Measurements from ENCODE around the gene ZKSCAN7. TPM values are rescaled to one million over a fixed set of nuclear protein-coding genes. Genes with fewer than 3 reads are reported as not detected.
A peak's percentile ranks its signal among the peaks of the same experiment; 100 is the strongest.
"Not testable (repeated sequence)": the region's sequence is repeated elsewhere in the genome, so short reads cannot be mapped to it uniquely, and the experiment has no call there.

Gene ZKSCAN7
- polyA plus RNA-seq, 4 donors = 0.22 to 8.1 (median 1.1) TPM

DNA sequence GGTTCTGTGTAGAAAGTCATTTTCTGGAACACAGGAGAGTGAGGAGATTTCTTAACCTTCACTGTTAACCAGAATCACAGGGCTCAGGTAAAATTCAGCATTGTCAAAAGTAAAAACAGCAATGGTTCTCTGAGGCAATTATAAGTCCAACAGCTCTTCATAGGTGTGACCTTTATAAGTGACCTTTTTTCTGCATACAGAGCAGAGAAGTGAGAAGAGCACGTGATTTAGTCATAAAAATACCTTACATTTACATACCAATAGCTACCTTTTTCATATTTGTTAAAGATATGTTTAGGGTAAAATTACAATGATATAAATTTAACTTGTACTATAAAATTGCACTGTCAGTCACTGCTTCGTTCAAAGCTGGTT, 36.2 kb upstream of the ZKSCAN7 start:
- H3K9me3 ChIP-seq (ENCODE audit: control insufficient read depth in 2 of 2, insufficient read depth in 1 of 2, low read depth in 1 of 2, low read length in 1 of 2) = peaks cover 0 to 3% of the 10 kb centered on the region in 2 donors
- no peak overlapping the region for H3K27ac ChIP-seq (ENCODE audit: low read depth in 1 of 3, low read length in 2 of 3)
- DNase-seq (no peak), FAIRE-seq (no peak)
- H3K36me3 ChIP-seq (ENCODE audit: control insufficient read depth in 3 of 3, insufficient read depth in 2 of 3, low read depth in 1 of 3, low read length in 3 of 3) = no peaks in the 10 kb centered on the region
- 35 to 58% (median 45%) methylated on average over 2 of the region's 2 CpGs for WGBS, 3 donors
- H3K4me1 ChIP-seq (ENCODE audit: control insufficient read depth in 3 of 3, insufficient read depth in 2 of 3, low read depth in 1 of 3, low read length in 2 of 3) = no peaks in the 10 kb centered on the region
- H3K27me3 ChIP-seq (ENCODE audit: control insufficient read depth in 3 of 3, insufficient read depth in 3 of 3, low read length in 3 of 3) = peaks cover 0 to 6% (median 0%) of the 10 kb centered on the region in 3 donors
- no peak overlapping the region for H3K4me3 ChIP-seq (ENCODE audit: low read depth in 1 of 3, low read length in 3 of 3)

DNA sequence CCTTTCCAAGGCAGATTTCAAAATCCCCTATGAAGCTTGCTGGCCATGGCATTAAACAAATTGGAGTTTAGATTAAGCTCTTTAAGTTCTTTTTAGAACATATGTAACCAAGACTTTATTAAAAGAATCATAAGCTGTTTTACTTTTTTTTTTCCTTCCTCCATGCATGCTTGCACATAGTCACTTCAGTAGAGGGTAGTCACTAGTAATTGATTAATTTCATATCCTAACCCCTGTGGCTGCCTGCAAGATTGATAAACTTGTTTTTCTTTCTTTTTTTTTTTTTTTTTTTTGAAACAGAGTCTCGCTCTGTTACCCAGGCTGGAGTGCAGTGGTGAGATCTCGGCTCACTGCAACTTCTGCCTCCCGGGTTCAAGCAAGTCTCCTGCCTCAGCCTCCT, 33.3 kb upstream of the ZKSCAN7 start:
- Histone ChIP-seq H3K4me3 (ENCODE audit: low read depth in 1 of 3, low read length in 3 of 3) (no peak overlapping the region), H3K27ac (ENCODE audit: low read depth in 1 of 3, low read length in 2 of 3) (no peak overlapping the region), H3K9me3 (ENCODE audit: control insufficient read depth in 2 of 2, insufficient read depth in 1 of 2, low read depth in 1 of 2, low read length in 1 of 2) (peaks cover 0 to 3% of the 10 kb centered on the region in 2 donors), H3K27me3 (ENCODE audit: control insufficient read depth in 3 of 3, insufficient read depth in 3 of 3, low read length in 3 of 3) (peaks cover 0 to 7% (median 3%) of the 10 kb centered on the region in 3 donors), H3K36me3 (ENCODE audit: control insufficient read depth in 3 of 3, insufficient read depth in 2 of 3, low read depth in 1 of 3, low read length in 3 of 3) (no peaks in the 10 kb centered on the region), H3K4me1 (ENCODE audit: control insufficient read depth in 3 of 3, insufficient read depth in 2 of 3, low read depth in 1 of 3, low read length in 2 of 3) (no peaks in the 10 kb centered on the region)
- no peak for FAIRE-seq
- 82 to 95% (median 89%) methylated on average over 3 of the region's 3 CpGs for WGBS, 3 donors
- DNase-seq = no peak

- H3K27ac ChIP-seq (ENCODE audit: low read depth in 1 of 3, low read length in 2 of 3) = no peak overlapping the region
- no peaks in the 10 kb centered on the region for H3K36me3 ChIP-seq (ENCODE audit: control insufficient read depth in 3 of 3, insufficient read depth in 2 of 3, low read depth in 1 of 3, low read length in 3 of 3)
- peaks cover 0 to 3% of the 10 kb centered on the region in 2 donors for H3K9me3 ChIP-seq (ENCODE audit: control insufficient read depth in 2 of 2, insufficient read depth in 1 of 2, low read depth in 1 of 2, low read length in 1 of 2)
- no peak for FAIRE-seq
- DNase-seq = no peak
- no peak overlapping the region for H3K4me3 ChIP-seq (ENCODE audit: low read depth in 1 of 3, low read length in 3 of 3)
- WGBS, 3 donors = 39 to 41% (median 39%) methylated on average over 7 of the region's 7 CpGs
- peaks cover 0 to 10% (median 3%) of the 10 kb centered on the region in 3 donors for H3K27me3 ChIP-seq (ENCODE audit: control insufficient read depth in 3 of 3, insufficient read depth in 3 of 3, low read length in 3 of 3)
- no peaks in the 10 kb centered on the region for H3K4me1 ChIP-seq (ENCODE audit: control insufficient read depth in 3 of 3, insufficient read depth in 2 of 3, low read depth in 1 of 3, low read length in 2 of 3)
These were observed 32.5 kb upstream of the ZKSCAN7 start for GRCh38 chr3:44522494-44522933.

GRCh38 chr3:44525060-44525459, 29.9 kb upstream of the ZKSCAN7 start:
- no peak for DNase-seq
- peaks cover 0 to 3% of the 10 kb centered on the region in 2 donors for H3K9me3 ChIP-seq (ENCODE audit: control insufficient read depth in 2 of 2, insufficient read depth in 1 of 2, low read depth in 1 of 2, low read length in 1 of 2)
- no peak for FAIRE-seq
- no peak overlapping the region for H3K4me3 ChIP-seq (ENCODE audit: low read depth in 1 of 3, low read length in 3 of 3)
- peaks cover 0 to 16% (median 3%) of the 10 kb centered on the region in 3 donors for H3K27me3 ChIP-seq (ENCODE audit: control insufficient read depth in 3 of 3, insufficient read depth in 3 of 3, low read length in 3 of 3)
- H3K36me3 ChIP-seq (ENCODE audit: control insufficient read depth in 3 of 3, insufficient read depth in 2 of 3, low read depth in 1 of 3, low read length in 3 of 3) = no peaks in the 10 kb centered on the region
- WGBS, 3 donors = 80 to 85% (median 85%) methylated on average over 5 of the region's 5 CpGs
- H3K27ac ChIP-seq (ENCODE audit: low read depth in 1 of 3, low read length in 2 of 3) = no peak overlapping the region
- no peaks in the 10 kb centered on the region for H3K4me1 ChIP-seq (ENCODE audit: control insufficient read depth in 3 of 3, insufficient read depth in 2 of 3, low read depth in 1 of 3, low read length in 2 of 3)

DNA sequence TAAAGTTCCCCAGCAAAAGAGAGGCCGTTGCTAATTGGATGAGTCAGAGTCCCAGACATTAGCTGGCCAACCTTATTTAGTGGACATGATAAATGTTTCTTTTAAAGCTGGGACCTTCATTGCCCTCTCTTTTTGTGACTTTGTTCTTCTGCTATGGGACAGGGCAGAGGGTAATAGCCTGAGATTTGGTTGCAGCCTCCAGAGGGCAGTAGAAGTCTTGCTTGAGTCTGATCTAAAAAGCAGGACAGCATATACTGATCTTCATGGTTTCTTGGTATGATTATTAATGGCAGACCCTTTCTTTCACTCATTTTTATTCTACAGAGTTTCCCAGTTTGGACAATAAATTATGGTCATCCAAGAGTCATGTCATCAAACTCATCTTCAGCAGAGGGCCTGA, 25.1 kb upstream of the ZKSCAN7 start:
- FAIRE-seq (no peak), DNase-seq (peak in 1 of 2 donors; percentile 22)
- Histone ChIP-seq H3K27me3 (ENCODE audit: control insufficient read depth in 3 of 3, insufficient read depth in 3 of 3, low read length in 3 of 3) (peaks cover 0 to 9% (median 6%) of the 10 kb centered on the region in 3 donors), H3K27ac (ENCODE audit: low read depth in 1 of 3, low read length in 2 of 3) (no peak overlapping the region), H3K9me3 (ENCODE audit: control insufficient read depth in 2 of 2, insufficient read depth in 1 of 2, low read depth in 1 of 2, low read length in 1 of 2) (peaks cover 0 to 3% of the 10 kb centered on the region in 2 donors), H3K4me3 (ENCODE audit: low read depth in 1 of 3, low read length in 3 of 3) (no peak overlapping the region), H3K36me3 (ENCODE audit: control insufficient read depth in 3 of 3, insufficient read depth in 2 of 3, low read depth in 1 of 3, low read length in 3 of 3) (no peaks in the 10 kb centered on the region), H3K4me1 (ENCODE audit: control insufficient read depth in 3 of 3, insufficient read depth in 2 of 3, low read depth in 1 of 3, low read length in 2 of 3) (peaks cover 0 to 9% (median 0%) of the 10 kb centered on the region in 3 donors)
- whole genome bisulfite sequencing, 3 donors = 39 to 58% (median 42%) methylated on average over 1 of the region's 1 CpG

DNA sequence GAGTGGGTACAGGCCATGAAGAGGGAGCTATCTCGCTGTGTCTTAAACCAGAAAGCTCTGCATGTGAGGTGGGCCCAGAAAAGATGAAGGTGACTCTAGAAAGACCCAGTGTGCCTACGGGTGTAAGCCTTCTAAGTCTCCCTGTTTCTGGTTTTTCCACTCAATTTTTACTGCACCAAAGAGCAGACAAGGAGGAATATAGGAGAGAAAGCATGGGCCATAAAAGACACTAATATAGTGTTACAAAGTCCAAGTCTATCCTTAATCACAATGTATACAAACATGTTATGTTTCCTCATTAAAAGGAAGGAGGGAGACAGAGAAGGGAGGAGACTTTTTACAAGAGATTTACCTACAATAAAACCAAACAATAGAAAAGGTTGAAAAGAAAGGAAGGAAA, 24.1 kb upstream of the ZKSCAN7 start:
- Histone ChIP-seq H3K4me3 (ENCODE audit: low read depth in 1 of 3, low read length in 3 of 3) (no peak overlapping the region), H3K9me3 (ENCODE audit: control insufficient read depth in 2 of 2, insufficient read depth in 1 of 2, low read depth in 1 of 2, low read length in 1 of 2) (peaks cover 0 to 3% of the 10 kb centered on the region in 2 donors), H3K36me3 (ENCODE audit: control insufficient read depth in 3 of 3, insufficient read depth in 2 of 3, low read depth in 1 of 3, low read length in 3 of 3) (no peaks in the 10 kb centered on the region), H3K27me3 (ENCODE audit: control insufficient read depth in 3 of 3, insufficient read depth in 3 of 3, low read length in 3 of 3) (peaks cover 0 to 9% (median 3%) of the 10 kb centered on the region in 3 donors), H3K27ac (ENCODE audit: low read depth in 1 of 3, low read length in 2 of 3) (no peak overlapping the region), H3K4me1 (ENCODE audit: control insufficient read depth in 3 of 3, insufficient read depth in 2 of 3, low read depth in 1 of 3, low read length in 2 of 3) (peaks cover 0 to 9% (median 0%) of the 10 kb centered on the region in 3 donors)
- peak; percentile 22 to 51 for DNase-seq
- no peak for FAIRE-seq
- WGBS, 3 donors = 8 to 44% (median 26%) methylated on average over 2 of the region's 2 CpGs

DNA sequence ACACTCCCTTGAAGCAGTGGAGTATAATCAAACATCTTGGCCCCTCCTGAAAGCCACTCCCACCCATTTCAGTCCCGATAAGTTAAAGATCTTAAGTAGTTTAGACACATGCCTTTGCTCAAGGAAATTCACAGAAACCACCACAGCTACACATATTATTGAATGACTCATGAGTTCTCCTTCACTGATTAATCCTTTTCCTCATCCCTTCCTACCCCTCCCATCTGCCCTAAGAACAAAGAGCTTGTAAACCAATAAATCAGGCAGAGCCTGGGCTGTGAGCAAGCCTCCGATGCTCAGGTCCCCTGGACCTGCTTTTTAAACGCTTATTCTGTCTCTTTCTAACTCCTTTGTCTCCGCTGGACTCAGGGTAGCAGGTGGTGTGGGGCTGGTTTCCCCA, 20.3 kb upstream of the ZKSCAN7 start:
- FAIRE-seq; H3K4me3 ChIP-seq (ENCODE audit: low read depth in 1 of 3, low read length in 3 of 3); H3K27ac ChIP-seq (ENCODE audit: low read depth in 1 of 3, low read length in 2 of 3); H3K9me3 ChIP-seq (ENCODE audit: control insufficient read depth in 2 of 2, insufficient read depth in 1 of 2, low read depth in 1 of 2, low read length in 1 of 2); H3K36me3 ChIP-seq (ENCODE audit: control insufficient read depth in 3 of 3, insufficient read depth in 2 of 3, low read depth in 1 of 3, low read length in 3 of 3); H3K4me1 ChIP-seq (ENCODE audit: control insufficient read depth in 3 of 3, insufficient read depth in 2 of 3, low read depth in 1 of 3, low read length in 2 of 3): not testable (repeated sequence)
- DNase-seq = peak in 1 of 2 donors; percentile 20
- peaks cover 0 to 15% (median 9%) of the 10 kb centered on the region in 3 donors for H3K27me3 ChIP-seq (ENCODE audit: control insufficient read depth in 3 of 3, insufficient read depth in 3 of 3, low read length in 3 of 3)
- 14 to 20% (median 17%) methylated on average over 4 of the region's 4 CpGs for WGBS, 3 donors

- 0 to 12% (median 5%) methylated on average over 1 of the region's 1 CpG for WGBS, 3 donors
These were observed 19.6 kb upstream of the ZKSCAN7 start for GRCh38 chr3:44535364-44535763.

DNA sequence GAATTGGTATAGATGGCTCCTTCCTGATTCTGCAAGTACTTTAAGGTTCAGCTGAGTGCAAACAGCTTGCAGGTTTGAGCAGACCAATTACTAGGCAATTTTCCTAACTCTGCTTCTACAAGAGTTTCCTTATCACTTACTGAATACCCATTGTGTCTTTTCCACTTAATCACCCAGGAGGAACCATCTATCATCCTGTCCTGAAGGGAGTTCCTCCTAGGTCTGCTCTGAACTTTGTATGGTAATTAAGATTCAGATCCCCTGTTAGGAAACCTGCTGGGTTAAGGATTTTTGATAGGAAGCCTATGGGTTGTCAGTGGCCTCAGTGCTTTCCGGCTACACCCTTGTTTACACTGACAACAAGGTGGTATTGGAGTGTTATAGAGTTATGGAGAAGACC, 10.2 kb upstream of the ZKSCAN7 start:
- not testable (repeated sequence) for FAIRE-seq

More at GRCh38 chr3:44535364-44535763, 19.6 kb upstream of the ZKSCAN7 start:
- Histone ChIP-seq H3K4me3 (ENCODE audit: low read depth in 1 of 3, low read length in 3 of 3) (no peak overlapping the region), H3K36me3 (ENCODE audit: control insufficient read depth in 3 of 3, insufficient read depth in 2 of 3, low read depth in 1 of 3, low read length in 3 of 3) (no peaks in the 10 kb centered on the region), H3K9me3 (ENCODE audit: control insufficient read depth in 2 of 2, insufficient read depth in 1 of 2, low read depth in 1 of 2, low read length in 1 of 2) (peaks cover 0 to 3% of the 10 kb centered on the region in 2 donors), H3K4me1 (ENCODE audit: control insufficient read depth in 3 of 3, insufficient read depth in 2 of 3, low read depth in 1 of 3, low read length in 2 of 3) (peaks cover 0 to 9% (median 0%) of the 10 kb centered on the region in 3 donors), H3K27ac (ENCODE audit: low read depth in 1 of 3, low read length in 2 of 3) (no peak overlapping the region), H3K27me3 (ENCODE audit: control insufficient read depth in 3 of 3, insufficient read depth in 3 of 3, low read length in 3 of 3) (peaks cover 0 to 15% (median 9%) of the 10 kb centered on the region in 3 donors)
- FAIRE-seq (no peak), DNase-seq (no peak)

More for the DNA sequence above, 10.2 kb upstream of the ZKSCAN7 start:
- DNase-seq; H3K4me3 ChIP-seq (ENCODE audit: low read depth in 1 of 3, low read length in 3 of 3); H3K4me1 ChIP-seq (ENCODE audit: control insufficient read depth in 3 of 3, insufficient read depth in 2 of 3, low read depth in 1 of 3, low read length in 2 of 3); H3K36me3 ChIP-seq (ENCODE audit: control insufficient read depth in 3 of 3, insufficient read depth in 2 of 3, low read depth in 1 of 3, low read length in 3 of 3); H3K27ac ChIP-seq (ENCODE audit: low read depth in 1 of 3, low read length in 2 of 3); H3K9me3 ChIP-seq (ENCODE audit: control insufficient read depth in 2 of 2, insufficient read depth in 1 of 2, low read depth in 1 of 2, low read length in 1 of 2): not testable (repeated sequence)
- peaks cover 0 to 10% (median 7%) of the 10 kb centered on the region in 3 donors for H3K27me3 ChIP-seq (ENCODE audit: control insufficient read depth in 3 of 3, insufficient read depth in 3 of 3, low read length in 3 of 3)
- WGBS, 3 donors = 28 to 57% (median 38%) methylated on average over 1 of the region's 1 CpG

All from small intestine (tissue), 7 donors.